Measurements from ENCODE around the gene DIRAS1.
"Not testable (repeated sequence)": the region's sequence is repeated elsewhere in the genome, so short reads cannot be mapped to it uniquely, and the experiment has no call there.

The DIRAS1 gene

GRCh38 chr19:2668175-2668763 is 52.9 kb downstream of the DIRAS1 start:
- DNase-seq = no peak

DNA sequence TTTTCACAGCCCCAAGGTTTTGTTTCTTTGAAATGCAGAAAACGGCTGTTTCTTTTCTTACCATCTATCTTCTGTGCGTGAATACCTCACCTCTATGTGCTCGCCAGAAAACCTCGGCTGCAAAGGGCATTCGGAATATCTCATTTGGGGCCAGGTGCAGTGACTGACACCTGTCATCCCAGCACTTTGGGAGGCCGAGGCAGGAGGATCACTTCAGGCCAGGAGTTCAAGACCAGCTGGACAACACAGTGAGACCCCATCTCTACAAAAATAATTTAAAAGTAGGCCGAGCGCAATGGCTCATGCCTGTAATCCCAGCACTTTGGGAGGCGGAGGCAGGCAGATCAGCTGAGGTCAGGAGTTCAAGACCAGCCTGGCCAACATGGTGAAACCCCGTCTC is 53.8 kb downstream of the DIRAS1 start:
- not testable (repeated sequence) for DNase-seq

- no peak for DNase-seq
Observed at GRCh38 chr19:2666344-2666994, 54.7 kb downstream of the DIRAS1 start.

DNA sequence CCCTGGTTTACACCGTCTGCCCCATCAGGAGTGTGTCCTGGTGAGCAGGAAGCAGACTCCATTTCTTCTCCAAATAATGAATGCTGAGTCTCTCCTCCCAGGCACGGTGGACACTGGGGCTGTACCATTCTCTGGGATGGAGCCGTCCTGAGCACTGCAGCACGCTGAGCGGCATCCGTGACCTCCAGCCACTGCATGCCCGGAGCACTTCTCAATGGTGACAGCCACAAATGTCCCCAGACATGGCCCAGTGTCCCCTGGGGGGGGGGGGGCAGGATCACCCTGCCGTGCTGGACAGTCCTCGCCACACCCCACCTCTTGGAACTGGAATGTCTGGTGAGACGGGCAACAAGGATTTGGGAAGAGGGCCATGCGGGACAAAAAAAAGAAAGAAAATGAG is 56.1 kb downstream of the DIRAS1 start:
- DNase-seq = no peak

All from activated CD4-positive, alpha-beta T cell treated with anti-CD3 and anti-CD28 coated beads for 1 hour (primary cell).